Caco-2 (cell line): ENCODE measurements around the gene EVC2. TPM values are rescaled to one million over a fixed set of nuclear protein-coding genes. Genes with fewer than 3 reads are reported as not detected.

Source experiments
- BruUV-seq: library from RNA; stranded (reverse); fragments of 400-500 nt; replicated peaks from 2 replicates; lab custom pipeline; 2021; lab: Mats Ljungman, UMichigan
- CTCF ChIA-PET: fragments of 300-600 bp; sonication (Branson Sonifier 250); formaldehyde crosslinking; loops from one replicate; lab custom pipeline; 2022; ENCODE audit warnings: antibody characterized with exemption; lab: Charles Lee
- POLR2A ChIA-PET: fragments of 300-600 bp; sonication (Branson Sonifier 250); formaldehyde crosslinking; loops from one replicate; lab custom pipeline; 2022; ENCODE audit warnings: antibody characterized with exemption; lab: Charles Lee
- DNase-seq, 2 experiments: peaks; one replicate each; pipeline versions ENCODE4 v3.0.0 to v3.0.0-alpha.2; 2020 to 2022
- H3K27me3 ChIP-seq: replicated peaks from 2 replicates; pipeline ENCODE4 v1.6.0; 2011; ENCODE audit warnings: low read length; ENCODE audit not compliant: control insufficient read depth, insufficient read depth
- H3K36me3 ChIP-seq: 2 replicates; pipeline ENCODE4 v1.5.1; 2011; ENCODE audit warnings: low read length; ENCODE audit not compliant: control insufficient read depth, insufficient read depth
- H3K4me1 ChIP-seq: fragments of 250-450 bp; sonication (Bioruptor Pico); 2 replicates; pipeline ENCODE4 v1.5.1; 2020; ENCODE audit warnings: mild to moderate bottlenecking
- H3K4me3 ChIP-seq: 2 replicates; pipeline ENCODE4 v1.5.1; 2011; ENCODE audit warnings: low read depth, mild to moderate bottlenecking, control low read depth, low read length
- H3K9me3 ChIP-seq: fragments of 250-450 bp; sonication (Bioruptor Pico); 2 replicates; pipeline ENCODE4 v1.5.1; 2020; ENCODE audit warnings: mild to moderate bottlenecking, moderate library complexity
- H3K27ac Mint-ChIP-seq: one replicate; pipeline ENCODE4 v1.8.0; 2022; ENCODE audit warnings: mixed read lengths; ENCODE audit not compliant: unreplicated experiment
- H3K27me3 Mint-ChIP-seq: one replicate; pipeline ENCODE4 v1.8.0; 2022; ENCODE audit warnings: mixed read lengths; ENCODE audit not compliant: insufficient read depth, unreplicated experiment
- H3K36me3 Mint-ChIP-seq: one replicate; pipeline ENCODE4 v1.8.0; 2022; ENCODE audit warnings: mild to moderate bottlenecking, mixed read lengths; ENCODE audit not compliant: insufficient read depth, unreplicated experiment
- H3K4me1 Mint-ChIP-seq: one replicate; pipeline ENCODE4 v1.8.0; 2022; ENCODE audit warnings: low read depth, mixed read lengths; ENCODE audit not compliant: unreplicated experiment
- H3K4me3 Mint-ChIP-seq: one replicate; pipeline ENCODE4 v1.8.0; 2022; ENCODE audit warnings: mild to moderate bottlenecking, moderate library complexity, mixed read lengths; ENCODE audit not compliant: unreplicated experiment
- H3K9me3 Mint-ChIP-seq: one replicate; pipeline ENCODE4 v1.8.0; 2022; ENCODE audit warnings: mixed read lengths; ENCODE audit not compliant: unreplicated experiment
- CTCF ChIP-seq, 2 experiments: fragments of 200-600 bp in 1 of 2; IDR thresholded peaks; 1 replicate in 1 of 2; 2 replicates in 1 of 2; pipeline versions ENCODE4 v1.5.1 to v1.8.0; 2011 to 2022; ENCODE audit warnings: antibody characterized with exemption in 1 of 2, control low read depth in 1 of 2, inconsistent platforms in 1 of 2, low read depth in 1 of 2, low read length in 1 of 2, mild to moderate bottlenecking in 1 of 2, moderate library complexity in 1 of 2; ENCODE audit not compliant: insufficient read depth in 1 of 2, severe bottlenecking in 1 of 2, unreplicated experiment in 1 of 2
- intact Hi-C: fragments of 100-400 bp; cut with micrococcal nuclease; formaldehyde crosslinking; loops from one replicate; pipeline ENCODE4 v1.10.0; 2022; ENCODE audit not compliant: unreplicated experiment
- total RNA-seq: library from RNA; stranded (reverse); gene quantifications from 2 replicates; pipeline ENCODE4 v1.2.3, GENCODE V29; 2022

Gene EVC2
- total RNA-seq, 1 experiment from 2014 or later, result not detected

DNA sequence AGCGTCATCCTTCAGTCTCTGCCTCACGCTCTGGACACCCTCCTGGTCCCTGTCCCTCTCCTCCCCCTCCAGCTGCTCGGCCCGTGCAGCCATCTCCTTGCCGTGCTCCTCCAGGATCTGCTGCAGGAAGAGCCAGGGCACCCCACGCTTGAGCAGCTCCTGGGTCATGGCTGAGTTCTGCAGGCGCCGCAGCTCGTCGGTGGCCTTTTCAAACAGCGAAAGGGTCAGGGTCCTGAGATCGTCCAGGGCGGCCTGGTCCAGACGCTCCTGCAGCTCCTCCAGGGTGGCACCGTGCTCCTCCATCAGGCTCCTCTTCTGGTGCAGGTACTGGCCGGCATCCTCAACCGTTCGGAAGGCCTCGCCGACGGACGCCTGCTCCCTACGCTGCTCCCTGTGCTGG lies 85.8 kb downstream of the EVC2 start:
- Mint-ChIP-seq H3K27ac (no peak overlapping the region), H3K27me3 (peaks cover 10% of the 10 kb centered on the region), H3K36me3 (no peaks in the 10 kb centered on the region), H3K9me3 (peaks cover 9% of the 10 kb centered on the region), H3K4me3 (no peak overlapping the region), H3K4me1 (no peaks in the 10 kb centered on the region)
- Histone ChIP-seq H3K36me3 (no peaks in the 10 kb centered on the region), H3K9me3 (no peaks in the 10 kb centered on the region), H3K27me3 (no peaks in the 10 kb centered on the region), H3K4me3 (no peak overlapping the region), H3K4me1 (no peaks in the 10 kb centered on the region)
- DNase-seq, result no peak
- POLR2A ChIA-PET, result no interaction called here
- intact Hi-C loops, result no loop called here
- TF ChIP-seq CTCF (IDR thresholded peaks at IDR 0.05; ENCODE audit: insufficient read depth in 1 of 2, low read depth in 1 of 2, low read length in 1 of 2, severe bottlenecking in 1 of 2, unreplicated experiment in 1 of 2), result no peak
- CTCF ChIA-PET, result no interaction called here
- BruUV-seq, result no TSS peak

GRCh38 chr4:5619913-5620625 lies 88.3 kb downstream of the EVC2 start:
- H3K9me3 ChIP-seq, result no peaks in the 10 kb centered on the region
- no peaks in the 10 kb centered on the region for H3K27me3 ChIP-seq
- no peaks in the 10 kb centered on the region for H3K36me3 Mint-ChIP-seq
- ChIA-PET CTCF (no interaction called here), POLR2A (no interaction called here)
- DNase-seq, result no peak
- intact Hi-C loops, result no loop called here
- peaks cover 3% of the 10 kb centered on the region for H3K9me3 Mint-ChIP-seq
- no TSS peak for BruUV-seq
- TF ChIP-seq CTCF (IDR thresholded peaks at IDR 0.05; ENCODE audit: insufficient read depth in 1 of 2, low read depth in 1 of 2, low read length in 1 of 2, severe bottlenecking in 1 of 2, unreplicated experiment in 1 of 2), result no peak
- H3K36me3 ChIP-seq, result no peaks in the 10 kb centered on the region
- H3K4me1 Mint-ChIP-seq, result no peaks in the 10 kb centered on the region
- H3K4me3 Mint-ChIP-seq, result no peak overlapping the region
- H3K4me3 ChIP-seq, result no peak overlapping the region
- no peak overlapping the region for H3K27ac Mint-ChIP-seq
- peaks cover 3% of the 10 kb centered on the region for H3K27me3 Mint-ChIP-seq
- no peaks in the 10 kb centered on the region for H3K4me1 ChIP-seq

DNA sequence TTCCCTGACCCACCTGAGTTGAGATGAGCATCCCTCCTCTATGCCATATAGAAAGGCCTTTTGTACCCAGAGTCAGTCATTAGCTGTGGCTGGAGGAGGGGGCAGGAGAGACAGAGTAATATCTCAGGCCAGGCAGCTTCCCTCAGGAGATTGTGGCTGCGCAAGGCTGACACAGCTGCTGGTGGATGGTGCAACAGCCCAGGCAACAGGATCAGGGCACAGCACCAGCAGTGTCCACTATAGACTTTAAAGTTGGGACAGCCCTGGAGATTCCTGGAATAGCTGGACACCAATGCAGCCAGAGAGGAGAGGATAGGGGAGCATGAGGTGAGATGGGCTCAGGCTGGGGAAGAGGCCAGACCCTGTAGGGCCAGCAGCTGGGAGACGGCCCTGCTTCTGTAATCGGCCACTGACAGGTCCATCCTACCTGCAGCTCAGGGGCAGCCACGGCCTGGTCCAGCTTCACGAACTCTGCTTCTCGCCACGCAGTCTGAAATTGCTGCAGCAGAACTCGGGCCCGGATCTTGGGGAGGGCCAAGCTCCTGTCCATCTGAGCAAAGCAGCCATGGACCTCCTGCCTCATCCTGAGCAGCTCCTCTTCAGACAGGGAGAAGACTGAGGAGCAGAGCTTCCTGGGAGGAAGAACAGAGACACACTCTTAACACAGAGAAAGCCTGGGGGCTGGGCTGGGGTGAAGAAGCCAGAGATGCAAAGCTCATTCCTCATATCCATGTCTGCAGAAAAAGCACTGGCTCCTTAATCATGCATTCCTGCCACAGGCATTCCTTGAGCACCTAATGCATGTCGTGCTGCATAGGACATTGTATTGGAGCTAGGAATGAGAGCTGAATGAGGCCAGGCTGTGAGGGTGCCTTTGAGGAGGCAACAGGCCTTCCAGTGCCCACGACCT lies 90.1 kb downstream of the EVC2 start:
- Mint-ChIP-seq H3K4me3 (no peak overlapping the region), H3K27me3 (peaks cover 10% of the 10 kb centered on the region), H3K27ac (no peak overlapping the region), H3K9me3 (no peaks in the 10 kb centered on the region), H3K4me1 (no peaks in the 10 kb centered on the region), H3K36me3 (no peaks in the 10 kb centered on the region)
- no TSS peak for BruUV-seq
- Histone ChIP-seq H3K36me3 (no peaks in the 10 kb centered on the region), H3K4me1 (no peaks in the 10 kb centered on the region), H3K9me3 (no peaks in the 10 kb centered on the region), H3K4me3 (no peak overlapping the region), H3K27me3 (no peaks in the 10 kb centered on the region)
- CTCF ChIA-PET, result no interaction called here
- intact Hi-C loops, result no loop called here
- no peak for DNase-seq
- TF ChIP-seq CTCF (IDR thresholded peaks at IDR 0.05; ENCODE audit: insufficient read depth in 1 of 2, low read depth in 1 of 2, low read length in 1 of 2, severe bottlenecking in 1 of 2, unreplicated experiment in 1 of 2), result no peak
- POLR2A ChIA-PET, result no interaction called here
